Uterus (tissue), 2 donors: Measurements from ENCODE around the gene PLOD2.

Experiments
- POLR2A ChIP-seq, 2 donors: fragments of 450-650 bp; IDR thresholded peaks; one replicate each; pipeline ENCODE4 v1.6.1; 2016; ENCODE audit warnings: antibody characterized with exemption in 2 of 2, mild to moderate bottlenecking in 1 of 2, moderate library complexity in 1 of 2
- TF ChIP-seq, protein P1 (sequence below), 4 experiments: fragments of 200-600 bp in 2 of 4; fragments of 450-650 bp in 2 of 4; sonication (generic) in 2 of 4; IDR thresholded peaks; one replicate each; pipeline ENCODE4 v1.5.1; 2016 to 2019; ENCODE audit warnings: antibody characterized with exemption in 4 of 4, mild to moderate bottlenecking in 2 of 4, moderate library complexity in 1 of 4

- TF ChIP-seq POLR2A (IDR thresholded peaks at IDR 0.05), result no peak
- TF ChIP-seq, protein P1, sequence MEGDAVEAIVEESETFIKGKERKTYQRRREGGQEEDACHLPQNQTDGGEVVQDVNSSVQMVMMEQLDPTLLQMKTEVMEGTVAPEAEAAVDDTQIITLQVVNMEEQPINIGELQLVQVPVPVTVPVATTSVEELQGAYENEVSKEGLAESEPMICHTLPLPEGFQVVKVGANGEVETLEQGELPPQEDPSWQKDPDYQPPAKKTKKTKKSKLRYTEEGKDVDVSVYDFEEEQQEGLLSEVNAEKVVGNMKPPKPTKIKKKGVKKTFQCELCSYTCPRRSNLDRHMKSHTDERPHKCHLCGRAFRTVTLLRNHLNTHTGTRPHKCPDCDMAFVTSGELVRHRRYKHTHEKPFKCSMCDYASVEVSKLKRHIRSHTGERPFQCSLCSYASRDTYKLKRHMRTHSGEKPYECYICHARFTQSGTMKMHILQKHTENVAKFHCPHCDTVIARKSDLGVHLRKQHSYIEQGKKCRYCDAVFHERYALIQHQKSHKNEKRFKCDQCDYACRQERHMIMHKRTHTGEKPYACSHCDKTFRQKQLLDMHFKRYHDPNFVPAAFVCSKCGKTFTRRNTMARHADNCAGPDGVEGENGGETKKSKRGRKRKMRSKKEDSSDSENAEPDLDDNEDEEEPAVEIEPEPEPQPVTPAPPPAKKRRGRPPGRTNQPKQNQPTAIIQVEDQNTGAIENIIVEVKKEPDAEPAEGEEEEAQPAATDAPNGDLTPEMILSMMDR (IDR thresholded peaks at IDR 0.05), result no peak
Measured at GRCh38 chr3:146035366-146035765, 125.6 kb downstream of the PLOD2 start.
